ENCODE data around the gene EARS2. TPM values are rescaled to one million over a fixed set of nuclear protein-coding genes. Genes with fewer than 3 reads are reported as not detected.

Gene EARS2
- total RNA-seq, 2 experiments from 2014 or later = 23.7 to 25.1 TPM

- CTCF ChIA-PET = interaction anchor here (1.2 kb wide), 1 partner anchor 46 kb away, joined by 4 read pairs; no protein-coding TSS in a partner anchor
- H3K4me1 Mint-ChIP-seq (ENCODE audit: low read depth) = no peaks in the 10 kb centered on the region
- no peaks in the 10 kb centered on the region for H3K27me3 Mint-ChIP-seq (ENCODE audit: low read depth)
- no peak overlapping the region for H3K27ac Mint-ChIP-seq
- DNase-seq = no peak
- intact Hi-C loops (cut with micrococcal nuclease) = no loop called here
- H3K4me3 Mint-ChIP-seq = no peak overlapping the region
- H3K36me3 Mint-ChIP-seq (ENCODE audit: low read depth) = peaks cover 45% of the 10 kb centered on the region
- H3K9me3 Mint-ChIP-seq = no peaks in the 10 kb centered on the region
Observed at GRCh38 chr16:23480257-23480656, 76.9 kb downstream of the EARS2 start.

- CTCF ChIA-PET = interaction anchor here (0.6 to 1.2 kb wide), 3 partner anchors 29 to 45 kb away, joined by 3 to 4 read pairs (median 3); no protein-coding TSS in a partner anchor
- no peak overlapping the region for H3K4me3 Mint-ChIP-seq
- DNase-seq = no peak
- H3K27ac Mint-ChIP-seq = no peak overlapping the region
- no peaks in the 10 kb centered on the region for H3K9me3 Mint-ChIP-seq
- no peaks in the 10 kb centered on the region for H3K27me3 Mint-ChIP-seq (ENCODE audit: low read depth)
- intact Hi-C loops (cut with micrococcal nuclease) = no loop called here
- H3K4me1 Mint-ChIP-seq (ENCODE audit: low read depth) = no peaks in the 10 kb centered on the region
- H3K36me3 Mint-ChIP-seq (ENCODE audit: low read depth) = peaks cover 39% of the 10 kb centered on the region
Observed at GRCh38 chr16:23479138-23479537, 78.0 kb downstream of the EARS2 start.

- H3K9me3 Mint-ChIP-seq = no peaks in the 10 kb centered on the region
- peaks cover 43% of the 10 kb centered on the region for H3K36me3 Mint-ChIP-seq (ENCODE audit: low read depth)
- no peak for DNase-seq
- no peaks in the 10 kb centered on the region for H3K27me3 Mint-ChIP-seq (ENCODE audit: low read depth)
- intact Hi-C loops (cut with micrococcal nuclease) = no loop called here
- H3K27ac Mint-ChIP-seq = no peak overlapping the region
- H3K4me3 Mint-ChIP-seq = no peak overlapping the region
- CTCF ChIA-PET = interaction anchor here (0.6 kb wide), 1 partner anchor 30 kb away, joined by 3 read pairs; no protein-coding TSS in a partner anchor
- H3K4me1 Mint-ChIP-seq (ENCODE audit: low read depth) = no peaks in the 10 kb centered on the region
Observed at GRCh38 chr16:23478566-23478965, 78.6 kb downstream of the EARS2 start.

GRCh38 chr16:23476289-23476688 lies 80.9 kb downstream of the EARS2 start:
- no peak overlapping the region for H3K4me3 Mint-ChIP-seq
- CTCF ChIA-PET = interaction anchor here (0.6 to 1.0 kb wide), 3 partner anchors 24 to 85 kb away, joined by 3 read pairs; no protein-coding TSS in a partner anchor
- peaks cover 36% of the 10 kb centered on the region for H3K36me3 Mint-ChIP-seq (ENCODE audit: low read depth)
- H3K4me1 Mint-ChIP-seq (ENCODE audit: low read depth) = no peaks in the 10 kb centered on the region
- no peak for DNase-seq
- H3K9me3 Mint-ChIP-seq = no peaks in the 10 kb centered on the region
- H3K27me3 Mint-ChIP-seq (ENCODE audit: low read depth) = no peaks in the 10 kb centered on the region
- intact Hi-C loops (cut with micrococcal nuclease) = no loop called here
- H3K27ac Mint-ChIP-seq = no peak overlapping the region

Other genes with a start within 250 kb of the EARS2 start
- 10 to 100 TPM; 16.4 to 16.9 TPM for gene COG7, start 104.2 kb downstream of the EARS2 start, total RNA-seq
- gene GGA2, start 46.9 kb downstream of the EARS2 start, total RNA-seq = 10 to 100 TPM; 53.0 to 62.7 TPM
- 10 to 100 TPM; 52.3 to 54.6 TPM for gene UBFD1, start 377 bp upstream of the EARS2 start, total RNA-seq
- gene NDUFAB1, start 39.0 kb upstream of the EARS2 start, total RNA-seq = 100 to 1,000 TPM; 163 to 170 TPM
- 10 to 100 TPM; 17.8 to 18.1 TPM for gene PALB2, start 84.0 kb upstream of the EARS2 start, total RNA-seq
- gene DCTN5, start 84.1 kb upstream of the EARS2 start, total RNA-seq = 10 to 100 TPM; 57.5 to 60.7 TPM
- 10 to 100 TPM; 91.8 to 98.0 TPM for gene PLK1, start 121.5 kb upstream of the EARS2 start, total RNA-seq
- gene ERN2, start 155.9 kb upstream of the EARS2 start, total RNA-seq = not detected
- not detected for gene CHP2, start 197.7 kb upstream of the EARS2 start, total RNA-seq